ENCODE measurements around the gene TNIP3. TPM values are rescaled to one million over a fixed set of nuclear protein-coding genes. Genes with fewer than 3 reads are reported as not detected.

TNIP3 gene
- total RNA-seq, 1 experiment from 2014 or later, result 0.43 TPM

- H3K4me3 Mint-ChIP-seq (ENCODE audit: unreplicated experiment), result no peak overlapping the region
- peaks cover 5% of the 10 kb centered on the region for H3K27me3 Mint-ChIP-seq (ENCODE audit: insufficient read depth, unreplicated experiment)
- H3K4me3 ChIP-seq (ENCODE audit: low read depth, low read length), result no peak overlapping the region
- no peaks in the 10 kb centered on the region for H3K36me3 Mint-ChIP-seq (ENCODE audit: insufficient read depth, unreplicated experiment)
- H3K9me3 ChIP-seq, result no peaks in the 10 kb centered on the region
- POLR2A ChIA-PET, result no interaction called here
- CTCF ChIA-PET, result no interaction called here
- no peak for TF ChIP-seq CTCF (IDR thresholded peaks at IDR 0.05; ENCODE audit: insufficient read depth in 1 of 2, low read depth in 1 of 2, low read length in 1 of 2, severe bottlenecking in 1 of 2, unreplicated experiment in 1 of 2)
- no TSS peak for BruUV-seq (replicated peaks)
- intact Hi-C loops (cut with micrococcal nuclease; ENCODE audit: unreplicated experiment), result no loop called here
- H3K36me3 ChIP-seq (ENCODE audit: control insufficient read depth, insufficient read depth, low read length), result no peaks in the 10 kb centered on the region
- DNase-seq, result no peak
- no peaks in the 10 kb centered on the region for H3K9me3 Mint-ChIP-seq (ENCODE audit: unreplicated experiment)
- no peak overlapping the region for H3K27ac Mint-ChIP-seq (ENCODE audit: unreplicated experiment)
- no peaks in the 10 kb centered on the region for H3K4me1 ChIP-seq
- H3K4me1 Mint-ChIP-seq (ENCODE audit: low read depth, unreplicated experiment), result no peaks in the 10 kb centered on the region
- no peaks in the 10 kb centered on the region for H3K27me3 ChIP-seq (replicated peaks; ENCODE audit: control insufficient read depth, insufficient read depth, low read length)
Observed at GRCh38 chr4:121148621-121149020, 15.5 kb downstream of the TNIP3 start.

- Histone ChIP-seq H3K36me3 (ENCODE audit: control insufficient read depth, insufficient read depth, low read length) (no peaks in the 10 kb centered on the region), H3K9me3 (no peaks in the 10 kb centered on the region), H3K4me3 (ENCODE audit: low read depth, low read length) (no peak overlapping the region), H3K27me3 (replicated peaks; ENCODE audit: control insufficient read depth, insufficient read depth, low read length) (no peaks in the 10 kb centered on the region), H3K4me1 (no peaks in the 10 kb centered on the region)
- intact Hi-C loops (cut with micrococcal nuclease; ENCODE audit: unreplicated experiment), result no loop called here
- H3K36me3 Mint-ChIP-seq (ENCODE audit: insufficient read depth, unreplicated experiment), result no peaks in the 10 kb centered on the region
- DNase-seq, result no peak
- ChIA-PET CTCF (no interaction called here), POLR2A (no interaction called here)
- TF ChIP-seq CTCF (IDR thresholded peaks at IDR 0.05; ENCODE audit: insufficient read depth in 1 of 2, low read depth in 1 of 2, low read length in 1 of 2, severe bottlenecking in 1 of 2, unreplicated experiment in 1 of 2), result no peak
- H3K4me1 Mint-ChIP-seq (ENCODE audit: low read depth, unreplicated experiment), result no peaks in the 10 kb centered on the region
- BruUV-seq (replicated peaks), result no TSS peak
- H3K4me3 Mint-ChIP-seq (ENCODE audit: unreplicated experiment), result no peak overlapping the region
- H3K27me3 Mint-ChIP-seq (ENCODE audit: insufficient read depth, unreplicated experiment), result peaks cover 5% of the 10 kb centered on the region
- no peak overlapping the region for H3K27ac Mint-ChIP-seq (ENCODE audit: unreplicated experiment)
- no peaks in the 10 kb centered on the region for H3K9me3 Mint-ChIP-seq (ENCODE audit: unreplicated experiment)
Observed at GRCh38 chr4:121148000-121148399, 16.1 kb downstream of the TNIP3 start.

GRCh38 chr4:121146530-121146929 lies 17.6 kb downstream of the TNIP3 start:
- CTCF ChIA-PET, result no interaction called here

More at GRCh38 chr4:121146530-121146929, 17.6 kb downstream of the TNIP3 start:
- H3K4me1 ChIP-seq, result no peaks in the 10 kb centered on the region
- Mint-ChIP-seq H3K4me1 (ENCODE audit: low read depth, unreplicated experiment) (no peaks in the 10 kb centered on the region), H3K27ac (ENCODE audit: unreplicated experiment) (no peak overlapping the region), H3K27me3 (ENCODE audit: insufficient read depth, unreplicated experiment) (peaks cover 5% of the 10 kb centered on the region), H3K4me3 (ENCODE audit: unreplicated experiment) (no peak overlapping the region), H3K36me3 (ENCODE audit: insufficient read depth, unreplicated experiment) (no peaks in the 10 kb centered on the region), H3K9me3 (ENCODE audit: unreplicated experiment) (no peaks in the 10 kb centered on the region)
- BruUV-seq (replicated peaks), result no TSS peak
- H3K9me3 ChIP-seq, result no peaks in the 10 kb centered on the region
- no peaks in the 10 kb centered on the region for H3K36me3 ChIP-seq (ENCODE audit: control insufficient read depth, insufficient read depth, low read length)
- H3K4me3 ChIP-seq (ENCODE audit: low read depth, low read length), result no peak overlapping the region
- POLR2A ChIA-PET, result no interaction called here
- no peaks in the 10 kb centered on the region for H3K27me3 ChIP-seq (replicated peaks; ENCODE audit: control insufficient read depth, insufficient read depth, low read length)
- intact Hi-C loops (cut with micrococcal nuclease; ENCODE audit: unreplicated experiment), result no loop called here
- no peak for TF ChIP-seq CTCF (IDR thresholded peaks at IDR 0.05; ENCODE audit: insufficient read depth in 1 of 2, low read depth in 1 of 2, low read length in 1 of 2, severe bottlenecking in 1 of 2, unreplicated experiment in 1 of 2)
- no peak for DNase-seq

Measured in Caco-2 (cell line).